Fibroblast of lung (primary cell): ENCODE data around the gene MBNL2.

ENCODE experiments used
- CTCF ChIP-seq, 2 donors: IDR thresholded peaks in 1 of 2; conservative IDR thresholded peaks in 1 of 2; 1 replicate in 1 of 2; 2 replicates in 1 of 2; pipeline ENCODE4 v1.5.1; 2011 to 2012; ENCODE audit warnings: low read length in 2 of 2, control low read depth in 1 of 2, inconsistent platforms in 1 of 2, low read depth in 1 of 2, mild to moderate bottlenecking in 1 of 2
- EZH2 ChIP-seq: IDR thresholded peaks from 2 replicates; pipeline ENCODE4 v1.5.1; 2012; ENCODE audit warnings: low read length, control low read depth, mild to moderate bottlenecking; ENCODE audit errors: missing control alignments

- no peak for TF ChIP-seq CTCF (conservative IDR thresholded peaks at IDR 0.05 in 1 of 2, IDR thresholded peaks at IDR 0.05 in 1 of 2; ENCODE audit: low read depth in 1 of 2, low read length in 2 of 2)
- TF ChIP-seq EZH2 = no peak
Observed at GRCh38 chr13:97259410-97259797, 37.3 kb downstream of the MBNL2 start.
